SU-DHL-6 (cell line): ENCODE results near the gene SARM1.

Experiments used
- CTCF ChIP-seq: fragments of 200-600 bp; sonication (generic); IDR thresholded peaks from one replicate; pipeline ENCODE4 v1.5.1; 2017; ENCODE audit warnings: antibody characterized with exemption, mild to moderate bottlenecking, low read length, moderate library complexity; ENCODE audit not compliant: insufficient read depth, poor library complexity, severe bottlenecking
- EZH2phosphoT487 ChIP-seq: fragments of 200-600 bp; sonication (generic), shearing (Covaris generic); conservative IDR thresholded peaks from 2 replicates; pipeline ENCODE4 v1.6.1; 2018; ENCODE audit warnings: mild to moderate bottlenecking, antibody characterized with exemption, low read length, moderate library complexity, mixed read lengths

GRCh38 chr17:28334171-28334570 lies 37.3 kb upstream of the SARM1 start:
- TF ChIP-seq CTCF (no peak), EZH2phosphoT487 (no peak)
